Measurements from ENCODE around the gene EDC4. TPM values are rescaled to one million over a fixed set of nuclear protein-coding genes. Genes with fewer than 3 reads are reported as not detected.
"Not testable (repeated sequence)": the region's sequence is repeated elsewhere in the genome, so short reads cannot be mapped to it uniquely, and the experiment has no call there.

Gene EDC4
- 43.7 and 46.6 TPM in 2 replicates for total RNA-seq (2014; rRNA removed; shearing (Covaris generic); ENCODE audit: low replicate concordance)

GRCh38 chr16:67872631-67873434 lies at the start of gene EDC4:
Gene EDC4 (plus strand): TSS chr16:67873052. CDS start chr16:67873262, 210 bp downstream.
- in situ Hi-C loops (cut with HindIII; ENCODE audit: low pct_unique_long_range_greater_than_20kb, low sequenced_read_pairs), result no loop called here

DNA sequence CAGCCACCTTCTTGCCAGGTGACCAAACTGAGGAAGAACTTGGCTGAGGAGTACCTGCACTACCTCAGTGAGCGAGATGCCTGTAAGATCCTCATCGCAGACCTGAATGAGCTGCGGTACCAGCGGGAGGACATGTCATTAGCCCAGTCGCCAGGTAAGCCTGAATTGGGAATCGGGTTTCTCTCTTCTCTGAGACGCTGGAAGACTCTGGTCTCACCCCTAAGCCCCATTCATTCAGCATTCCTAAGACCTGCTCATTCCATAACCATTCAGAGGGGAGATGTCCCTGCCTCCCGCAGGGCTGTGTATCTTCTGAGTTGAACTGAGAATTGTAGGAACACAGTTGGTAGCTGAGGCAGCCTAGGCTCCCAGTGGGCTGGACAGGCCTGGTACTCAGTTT lies 47.7 kb upstream of the EDC4 start:
- in situ Hi-C loops (cut with HindIII; ENCODE audit: low pct_unique_long_range_greater_than_20kb, low sequenced_read_pairs), result no loop called here

More at GRCh38 chr16:67872631-67873434, at the start of gene EDC4:
- DNase-seq (ENCODE audit: low read depth), result peak; percentile 75

DNA sequence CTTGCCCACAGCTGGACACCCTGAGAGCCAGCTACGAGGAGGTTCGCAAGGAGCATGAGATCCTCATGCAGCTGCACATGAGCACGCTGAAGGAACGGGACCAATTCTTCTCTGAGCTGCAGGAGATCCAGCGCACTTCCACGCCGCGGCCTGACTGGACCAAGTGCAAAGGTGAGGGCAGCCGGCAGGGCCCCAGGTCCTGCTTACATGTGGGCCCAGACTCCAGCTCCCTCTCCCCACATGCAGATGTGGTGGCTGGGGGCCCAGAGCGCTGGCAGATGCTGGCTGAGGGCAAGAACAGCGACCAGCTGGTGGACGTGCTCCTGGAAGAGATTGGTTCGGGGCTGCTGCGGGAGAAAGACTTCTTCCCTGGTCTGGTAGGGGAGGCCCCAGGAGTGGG lies 46.9 kb upstream of the EDC4 start:
- DNase-seq (ENCODE audit: low read depth), result no peak
- in situ Hi-C loops (cut with HindIII; ENCODE audit: low pct_unique_long_range_greater_than_20kb, low sequenced_read_pairs), result no loop called here

More for the DNA sequence above, 47.7 kb upstream of the EDC4 start:
- DNase-seq (ENCODE audit: low read depth), result no peak

DNA sequence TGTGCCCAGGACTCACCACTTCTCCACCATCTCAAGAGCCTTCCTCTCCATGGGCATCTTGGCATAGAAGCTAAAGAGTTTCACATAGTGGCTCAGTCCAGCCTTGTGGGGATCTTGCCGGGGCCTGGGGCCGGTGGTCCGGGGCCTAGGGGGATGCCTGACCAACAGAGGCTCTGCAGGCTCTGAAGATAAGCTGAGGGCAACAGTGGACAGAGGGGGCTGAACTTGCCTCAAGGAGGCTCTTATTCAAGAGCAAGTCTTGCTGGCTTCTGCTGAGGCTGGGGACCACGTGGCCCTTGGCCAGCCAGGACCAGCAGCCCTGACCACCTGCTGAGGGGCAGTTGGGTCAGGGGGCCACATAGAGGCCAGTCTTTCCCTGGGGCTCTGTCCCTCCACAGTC lies 44.2 kb upstream of the EDC4 start:
- no peak for DNase-seq (ENCODE audit: low read depth)
- in situ Hi-C loops (cut with HindIII; ENCODE audit: low pct_unique_long_range_greater_than_20kb, low sequenced_read_pairs), result no loop called here

GRCh38 chr16:67833030-67833414 lies 39.8 kb upstream of the EDC4 start:
- in situ Hi-C loops (cut with HindIII; ENCODE audit: low pct_unique_long_range_greater_than_20kb, low sequenced_read_pairs), result no loop called here
- no peak for DNase-seq (ENCODE audit: low read depth)

DNA sequence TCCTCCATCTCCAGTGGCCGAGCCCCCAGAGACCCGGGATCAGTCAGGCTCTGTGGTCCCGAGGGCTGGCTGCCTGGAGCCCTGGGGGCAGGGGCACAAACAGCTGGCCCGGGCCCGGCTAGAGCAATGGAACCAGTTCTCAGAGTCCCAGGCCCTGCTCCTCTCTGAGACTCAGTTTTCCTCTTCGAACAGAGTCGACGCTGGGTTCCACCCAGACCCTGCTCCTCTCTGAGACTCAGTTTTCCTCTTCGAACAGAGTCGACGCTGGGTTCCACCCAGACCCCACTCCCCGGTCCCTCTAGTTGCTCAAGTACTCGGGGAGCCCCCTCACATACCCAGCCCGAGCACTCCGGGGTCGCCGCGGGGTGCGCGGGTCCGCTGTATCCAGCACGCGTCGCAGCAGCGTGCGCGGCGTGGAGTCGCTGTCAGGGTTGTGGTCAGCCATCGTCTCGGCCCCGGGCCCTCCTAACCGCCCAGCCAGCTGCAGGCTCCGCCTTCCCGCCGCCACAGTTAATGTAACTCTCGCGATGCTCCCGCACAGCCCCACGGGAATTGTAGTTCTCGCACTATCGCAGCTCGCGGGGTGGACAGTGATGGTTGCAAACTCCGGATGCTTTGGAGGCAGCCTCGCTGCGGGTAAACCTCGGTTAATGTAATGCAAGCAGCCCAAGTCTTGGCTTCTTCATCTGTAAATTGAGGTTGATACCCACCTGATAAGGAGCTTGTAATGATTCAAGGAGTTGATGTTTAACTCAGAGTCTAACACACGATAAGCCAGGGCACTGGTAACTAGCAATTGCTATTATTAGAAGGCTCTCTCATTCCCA lies 39.2 kb upstream of the EDC4 start:
- in situ Hi-C loops (cut with HindIII; ENCODE audit: low pct_unique_long_range_greater_than_20kb, low sequenced_read_pairs), result no loop called here
- DNase-seq (ENCODE audit: low read depth), result peak; percentile 80

GRCh38 chr16:67834242-67834614 lies 38.6 kb upstream of the EDC4 start:
- no peak for DNase-seq (ENCODE audit: low read depth)
- in situ Hi-C loops (cut with HindIII; ENCODE audit: low pct_unique_long_range_greater_than_20kb, low sequenced_read_pairs), result no loop called here

- in situ Hi-C loops (cut with HindIII; ENCODE audit: low pct_unique_long_range_greater_than_20kb, low sequenced_read_pairs); DNase-seq (ENCODE audit: low read depth): not testable (repeated sequence)
These were observed 35.7 kb upstream of the EDC4 start for GRCh38 chr16:67837190-67837589.

- in situ Hi-C loops (cut with HindIII; ENCODE audit: low pct_unique_long_range_greater_than_20kb, low sequenced_read_pairs), result no loop called here
- DNase-seq (ENCODE audit: low read depth), result no peak
These were observed 35.0 kb upstream of the EDC4 start for GRCh38 chr16:67837811-67838210.

DNA sequence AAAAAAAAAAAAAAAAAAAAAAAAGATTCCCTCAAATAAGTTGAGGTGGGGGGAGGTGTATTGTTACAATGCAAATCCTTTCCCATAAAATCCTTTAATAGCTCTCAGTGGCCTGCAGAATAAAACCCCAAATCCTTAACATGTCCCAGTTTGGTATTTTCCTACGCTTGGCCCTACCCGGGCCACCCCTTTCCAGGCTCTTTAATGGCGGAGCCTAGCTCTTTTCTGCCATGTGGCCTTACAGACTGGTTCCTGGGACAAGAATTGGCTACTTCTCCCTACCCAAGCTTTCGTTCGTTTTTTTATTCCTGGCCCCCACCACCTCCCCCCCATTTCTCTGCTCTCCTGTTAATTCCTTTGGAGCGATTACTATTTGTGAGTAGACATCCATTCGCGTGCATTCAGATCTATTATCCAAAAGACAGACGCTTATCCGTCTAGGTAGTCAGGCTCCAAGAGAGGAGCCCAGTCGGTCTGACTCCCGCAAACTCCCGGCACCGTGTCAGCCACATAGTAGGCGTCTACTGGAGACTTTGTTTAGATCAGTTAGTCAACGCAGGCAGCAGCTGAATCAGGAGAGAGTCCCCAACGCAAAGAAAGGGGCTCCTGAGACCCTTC lies 31.5 kb upstream of the EDC4 start:
- in situ Hi-C loops (cut with HindIII; ENCODE audit: low pct_unique_long_range_greater_than_20kb, low sequenced_read_pairs), result no loop called here
- DNase-seq (ENCODE audit: low read depth), result no peak

DNA sequence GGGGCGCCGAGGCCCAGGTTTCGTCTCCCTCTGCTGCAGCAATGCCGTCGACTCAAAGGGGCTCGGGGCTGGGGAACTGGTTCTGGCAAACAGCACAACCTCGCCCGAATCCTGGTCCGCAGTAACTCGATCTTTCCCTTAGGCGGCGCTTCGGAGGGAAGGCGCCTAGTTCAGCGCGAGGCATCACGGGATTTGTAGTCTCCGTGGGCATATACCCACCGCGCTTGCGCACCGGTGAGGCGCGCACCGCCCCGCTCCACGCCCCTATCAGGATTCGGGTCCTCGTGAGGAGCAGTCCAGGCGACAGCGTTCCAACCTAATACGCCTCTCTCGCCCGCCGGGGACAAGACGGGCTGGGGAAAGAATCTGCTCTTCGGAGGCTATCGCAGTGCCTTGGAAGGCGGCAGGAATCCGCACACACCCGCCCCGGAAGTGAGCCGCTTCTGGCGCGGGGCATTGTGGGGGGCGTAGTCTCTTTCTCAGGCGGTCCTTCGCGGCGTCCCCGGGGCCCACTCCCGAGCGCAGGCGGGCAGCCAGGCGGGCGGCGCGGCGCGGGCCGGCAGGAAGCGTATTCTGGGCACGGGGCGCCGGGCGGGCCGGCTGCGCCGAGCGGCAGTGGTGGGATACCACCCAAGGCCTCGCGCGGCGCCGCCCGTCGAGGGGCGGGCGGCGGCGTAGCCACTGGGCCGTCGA lies 30.9 kb upstream of the EDC4 start, which contains the start of gene THAP11:
Gene THAP11 (plus strand): TSS at position 505 of the 693 bp plus-strand sequence. CDS start 235 bp downstream, outside the sequence.
- DNase-seq (ENCODE audit: low read depth), result peak; percentile 91
- in situ Hi-C loops (cut with HindIII; ENCODE audit: low pct_unique_long_range_greater_than_20kb, low sequenced_read_pairs), result no loop called here

DNA sequence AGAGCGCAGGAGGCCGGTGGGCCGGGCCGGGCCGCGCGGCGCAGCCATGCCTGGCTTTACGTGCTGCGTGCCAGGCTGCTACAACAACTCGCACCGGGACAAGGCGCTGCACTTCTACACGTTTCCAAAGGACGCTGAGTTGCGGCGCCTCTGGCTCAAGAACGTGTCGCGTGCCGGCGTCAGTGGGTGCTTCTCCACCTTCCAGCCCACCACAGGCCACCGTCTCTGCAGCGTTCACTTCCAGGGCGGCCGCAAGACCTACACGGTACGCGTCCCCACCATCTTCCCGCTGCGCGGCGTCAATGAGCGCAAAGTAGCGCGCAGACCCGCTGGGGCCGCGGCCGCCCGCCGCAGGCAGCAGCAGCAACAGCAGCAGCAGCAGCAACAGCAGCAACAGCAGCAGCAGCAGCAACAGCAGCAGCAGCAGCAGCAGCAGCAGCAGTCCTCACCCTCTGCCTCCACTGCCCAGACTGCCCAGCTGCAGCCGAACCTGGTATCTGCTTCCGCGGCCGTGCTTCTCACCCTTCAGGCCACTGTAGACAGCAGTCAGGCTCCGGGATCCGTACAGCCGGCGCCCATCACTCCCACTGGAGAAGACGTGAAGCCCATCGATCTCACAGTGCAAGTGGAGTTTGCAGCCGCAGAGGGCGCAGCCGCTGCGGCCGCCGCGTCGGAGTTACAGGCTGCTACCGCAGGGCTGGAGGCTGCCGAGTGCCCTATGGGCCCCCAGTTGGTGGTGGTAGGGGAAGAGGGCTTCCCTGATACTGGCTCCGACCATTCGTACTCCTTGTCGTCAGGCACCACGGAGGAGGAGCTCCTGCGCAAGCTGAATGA lies 30.1 kb upstream of the EDC4 start:
- in situ Hi-C loops (cut with HindIII; ENCODE audit: low pct_unique_long_range_greater_than_20kb, low sequenced_read_pairs), result no loop called here
- no peak for DNase-seq (ENCODE audit: low read depth)

DNA sequence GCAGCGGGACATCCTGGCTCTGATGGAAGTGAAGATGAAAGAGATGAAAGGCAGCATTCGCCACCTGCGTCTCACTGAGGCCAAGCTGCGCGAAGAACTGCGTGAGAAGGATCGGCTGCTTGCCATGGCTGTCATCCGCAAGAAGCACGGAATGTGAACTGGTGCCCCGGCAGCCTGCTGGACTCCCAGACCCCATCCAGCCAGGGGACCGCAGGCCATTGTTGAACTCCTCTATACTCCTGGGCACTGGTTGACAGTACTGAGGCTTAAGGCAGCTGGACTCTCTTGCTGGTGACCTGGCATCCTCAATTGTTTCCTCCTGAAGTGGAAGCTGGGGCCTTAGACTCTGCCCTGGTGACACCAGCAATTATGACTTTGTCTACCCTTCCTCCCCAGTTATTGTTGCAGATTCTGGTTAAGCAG lies 29.5 kb upstream of the EDC4 start:
- in situ Hi-C loops (cut with HindIII; ENCODE audit: low pct_unique_long_range_greater_than_20kb, low sequenced_read_pairs), result no loop called here
- no peak for DNase-seq (ENCODE audit: low read depth)

- DNase-seq (ENCODE audit: low read depth), result peak; percentile 43
- in situ Hi-C loops (cut with HindIII; ENCODE audit: low pct_unique_long_range_greater_than_20kb, low sequenced_read_pairs), result no loop called here
These were observed 28.4 kb upstream of the EDC4 start for GRCh38 chr16:67844497-67844896.

GRCh38 chr16:67845291-67846062 lies 27.4 kb upstream of the EDC4 start:
- in situ Hi-C loops (cut with HindIII; ENCODE audit: low pct_unique_long_range_greater_than_20kb, low sequenced_read_pairs), result no loop called here
- peak; percentile 7 for DNase-seq (ENCODE audit: low read depth)

DNA sequence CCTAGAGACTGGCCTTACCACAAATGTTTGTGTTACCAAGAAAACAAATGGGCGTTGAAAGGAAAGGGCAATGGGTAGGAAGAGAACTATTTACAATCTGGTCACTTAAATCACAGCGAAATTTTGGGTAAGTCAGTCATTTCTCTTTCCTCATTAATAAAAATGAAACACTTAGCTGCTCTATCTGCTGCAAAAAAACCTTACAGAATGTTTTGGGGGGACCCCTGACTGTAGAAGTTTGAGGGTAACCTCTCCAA lies 26.9 kb upstream of the EDC4 start:
- no peak for DNase-seq (ENCODE audit: low read depth)
- in situ Hi-C loops (cut with HindIII; ENCODE audit: low pct_unique_long_range_greater_than_20kb, low sequenced_read_pairs), result no loop called here

Data from Caki2 (cell line).